Measurements from ENCODE around the gene SDK1. TPM values are rescaled to one million over a fixed set of nuclear protein-coding genes. Genes with fewer than 3 reads are reported as not detected.

SDK1 gene
- total RNA-seq, 2 experiments from 2014 or later, result 0.25 to 0.78 TPM

DNA sequence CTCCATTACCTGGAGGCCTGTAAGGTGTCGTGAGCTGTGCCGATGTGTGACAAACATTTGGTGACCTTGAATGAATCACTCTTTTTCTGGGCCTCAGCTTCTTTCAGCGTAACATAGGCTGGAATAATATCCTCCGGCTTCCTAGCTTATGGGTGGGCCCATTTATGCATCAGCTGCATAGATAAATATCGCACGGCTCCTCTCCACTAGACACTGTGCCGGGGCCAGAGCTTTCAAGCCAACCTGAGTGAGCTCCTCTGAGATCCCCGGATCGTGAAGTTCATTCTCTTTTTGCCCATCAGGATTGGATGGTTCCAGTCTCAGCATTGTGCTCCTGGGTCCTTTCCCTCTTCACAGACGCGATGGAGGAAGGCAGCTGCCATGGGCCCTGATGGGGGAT lies 806.8 kb downstream of the SDK1 start:
- POLR2A ChIA-PET, result no interaction called here
- ATAC-seq (no peak), DNase-seq (no peak)
- H3K9me3 Mint-ChIP-seq, result no peaks in the 10 kb centered on the region
- H3K27ac Mint-ChIP-seq, result no peak overlapping the region
- CTCF ChIA-PET, result no interaction called here
- no peaks in the 10 kb centered on the region for H3K36me3 Mint-ChIP-seq (ENCODE audit: low read depth)
- H3K27me3 Mint-ChIP-seq, result no peaks in the 10 kb centered on the region
- no peaks in the 10 kb centered on the region for H3K4me1 Mint-ChIP-seq (ENCODE audit: low read depth)
- H3K4me3 Mint-ChIP-seq, result no peak overlapping the region
- intact Hi-C loops (cut with micrococcal nuclease), result no loop called here
- TF ChIP-seq CTCF (IDR thresholded peaks at IDR 0.05), result no peak

DNA sequence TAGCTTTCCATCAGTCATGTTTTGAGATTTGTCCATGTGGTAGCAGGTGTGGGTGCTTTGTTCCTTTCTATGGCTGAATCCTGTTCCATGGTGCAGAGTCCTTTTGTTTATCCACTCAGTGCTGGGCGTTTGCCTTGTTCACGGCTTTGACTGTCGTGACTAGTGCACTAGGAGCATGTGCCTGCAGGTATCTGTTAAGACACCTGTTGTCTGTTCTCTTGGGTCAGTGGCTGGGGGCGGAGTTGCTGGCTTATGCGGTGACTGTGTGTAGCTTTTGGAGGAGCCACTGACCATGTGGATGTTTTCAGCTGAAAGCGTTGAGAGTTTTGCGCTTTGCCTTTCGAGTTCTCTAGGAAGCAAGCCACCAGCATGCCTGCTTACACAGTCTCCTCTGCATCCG lies 807.9 kb downstream of the SDK1 start:
- H3K4me1 Mint-ChIP-seq (ENCODE audit: low read depth), result no peaks in the 10 kb centered on the region

GRCh38 chr7:4109481-4110110 lies 808.5 kb downstream of the SDK1 start:
- DNase-seq (no peak), ATAC-seq (no peak)
- Mint-ChIP-seq H3K4me1 (ENCODE audit: low read depth) (no peaks in the 10 kb centered on the region), H3K27ac (no peak overlapping the region), H3K36me3 (ENCODE audit: low read depth) (no peaks in the 10 kb centered on the region), H3K27me3 (no peaks in the 10 kb centered on the region), H3K4me3 (no peak overlapping the region), H3K9me3 (no peaks in the 10 kb centered on the region)
- CTCF ChIA-PET, result no interaction called here
- POLR2A ChIA-PET, result no interaction called here
- intact Hi-C loops (cut with micrococcal nuclease), result no loop called here
- no peak for TF ChIP-seq CTCF (IDR thresholded peaks at IDR 0.05)

More for the DNA sequence above, 807.9 kb downstream of the SDK1 start:
- no peaks in the 10 kb centered on the region for H3K9me3 Mint-ChIP-seq
- ChIA-PET CTCF (no interaction called here), POLR2A (no interaction called here)
- H3K36me3 Mint-ChIP-seq (ENCODE audit: low read depth), result no peaks in the 10 kb centered on the region
- no peaks in the 10 kb centered on the region for H3K27me3 Mint-ChIP-seq
- no peak for TF ChIP-seq CTCF (IDR thresholded peaks at IDR 0.05)
- ATAC-seq (no peak), DNase-seq (no peak)
- no peak overlapping the region for H3K27ac Mint-ChIP-seq
- no peak overlapping the region for H3K4me3 Mint-ChIP-seq
- intact Hi-C loops (cut with micrococcal nuclease), result no loop called here

DNA sequence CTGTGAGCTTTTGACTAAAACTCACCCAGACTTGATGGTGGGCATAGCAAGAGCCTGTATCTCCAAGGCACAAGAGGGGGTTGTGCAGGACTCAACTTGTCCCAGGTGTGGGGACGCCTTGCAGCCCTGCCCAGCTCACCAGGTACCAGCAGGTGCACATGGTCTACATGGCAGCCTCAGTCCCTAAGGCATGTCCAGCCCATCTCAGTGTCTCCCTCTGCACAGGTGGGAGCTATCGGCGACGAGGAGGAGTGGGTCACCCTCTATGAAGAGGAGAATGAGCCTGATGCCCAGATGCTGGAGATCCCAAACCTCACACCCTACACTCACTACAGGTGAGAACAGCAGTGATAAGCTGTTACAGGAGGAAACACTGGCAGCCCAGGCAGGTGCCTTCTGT lies 809.4 kb downstream of the SDK1 start:
- TF ChIP-seq CTCF (IDR thresholded peaks at IDR 0.05), result no peak
- H3K4me3 Mint-ChIP-seq, result no peak overlapping the region
- no peak overlapping the region for H3K27ac Mint-ChIP-seq

GRCh38 chr7:4111166-4111565 lies 810.1 kb downstream of the SDK1 start:
- intact Hi-C loops (cut with micrococcal nuclease), result no loop called here

More for the DNA sequence above, 809.4 kb downstream of the SDK1 start:
- no peaks in the 10 kb centered on the region for H3K36me3 Mint-ChIP-seq (ENCODE audit: low read depth)
- intact Hi-C loops (cut with micrococcal nuclease), result no loop called here
- CTCF ChIA-PET, result no interaction called here
- DNase-seq (no peak), ATAC-seq (no peak)
- H3K9me3 Mint-ChIP-seq, result no peaks in the 10 kb centered on the region
- H3K4me1 Mint-ChIP-seq (ENCODE audit: low read depth), result no peaks in the 10 kb centered on the region
- POLR2A ChIA-PET, result no interaction called here
- H3K27me3 Mint-ChIP-seq, result no peaks in the 10 kb centered on the region

More at GRCh38 chr7:4111166-4111565, 810.1 kb downstream of the SDK1 start:
- ATAC-seq (no peak), DNase-seq (no peak)
- Mint-ChIP-seq H3K27ac (no peak overlapping the region), H3K4me1 (ENCODE audit: low read depth) (no peaks in the 10 kb centered on the region), H3K36me3 (ENCODE audit: low read depth) (no peaks in the 10 kb centered on the region), H3K27me3 (no peaks in the 10 kb centered on the region), H3K9me3 (no peaks in the 10 kb centered on the region), H3K4me3 (no peak overlapping the region)
- no peak for TF ChIP-seq CTCF (IDR thresholded peaks at IDR 0.05)
- POLR2A ChIA-PET, result no interaction called here
- CTCF ChIA-PET, result no interaction called here

Measured in activated CD8-positive, alpha-beta T cell treated with anti-CD3 and anti-CD28 coated beads for 36 hours (primary cell).